HT1080 (cell line): ENCODE data around the gene DOCK4. TPM values are rescaled to one million over a fixed set of nuclear protein-coding genes. Genes with fewer than 3 reads are reported as not detected.

Source experiments
- DNase-seq: peaks from one replicate; pipeline ENCODE4 v3.0.0-alpha.2; 2015; ENCODE audit warnings: low read depth
- total RNA-seq: library from RNA; depleted of rRNA; stranded (reverse); fragments of >200 nt; shearing (Covaris generic); gene quantifications from 2 replicates; pipeline ENCODE4 v1.2.3, GENCODE V29; 2014

The DOCK4 gene
- total RNA-seq, 1 experiment from 2014 or later = 46.6 TPM

DNA sequence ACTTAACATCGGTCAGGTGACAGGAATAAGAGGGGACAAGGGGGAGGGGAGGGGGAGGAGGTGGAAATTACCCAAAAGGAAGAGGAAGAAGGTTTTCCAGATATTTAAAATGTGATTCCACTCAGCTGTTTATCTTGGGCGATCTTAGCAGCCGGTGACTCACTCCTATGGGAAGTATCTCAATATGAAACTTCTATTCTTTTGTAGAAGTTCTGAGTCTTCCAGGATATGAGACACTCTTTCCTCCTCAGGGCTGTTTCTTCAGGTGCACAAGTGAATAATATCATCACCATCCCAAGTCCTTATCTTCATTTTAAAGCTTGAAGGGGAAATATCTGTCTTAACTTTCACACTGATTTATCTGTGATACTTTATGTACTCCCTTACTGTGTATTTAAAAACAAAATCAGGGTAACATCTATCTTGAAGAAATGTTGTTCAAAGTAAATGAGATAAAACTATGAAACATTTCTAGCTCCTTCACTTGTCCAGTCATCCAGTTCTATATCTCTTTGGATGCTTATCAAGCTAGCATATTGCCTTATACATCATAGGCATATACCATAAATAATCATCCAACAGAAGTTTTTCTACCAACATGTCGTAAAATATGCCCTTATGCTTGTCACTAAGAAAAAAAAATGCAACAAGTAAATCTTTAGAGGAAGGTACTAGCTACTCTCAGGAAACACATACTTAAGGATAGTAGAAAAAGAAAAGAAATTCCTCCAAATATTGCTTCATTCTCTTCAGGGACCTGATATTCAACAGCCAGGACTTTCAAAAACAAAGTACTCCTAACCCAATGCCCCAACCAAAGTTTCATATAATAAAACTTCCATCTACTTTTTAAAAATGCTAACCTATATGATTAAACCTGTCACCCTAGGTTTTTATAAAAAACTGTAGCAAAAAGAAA is 13.7 kb downstream of the DOCK4 start:
- peak; percentile 92 for DNase-seq

DNA sequence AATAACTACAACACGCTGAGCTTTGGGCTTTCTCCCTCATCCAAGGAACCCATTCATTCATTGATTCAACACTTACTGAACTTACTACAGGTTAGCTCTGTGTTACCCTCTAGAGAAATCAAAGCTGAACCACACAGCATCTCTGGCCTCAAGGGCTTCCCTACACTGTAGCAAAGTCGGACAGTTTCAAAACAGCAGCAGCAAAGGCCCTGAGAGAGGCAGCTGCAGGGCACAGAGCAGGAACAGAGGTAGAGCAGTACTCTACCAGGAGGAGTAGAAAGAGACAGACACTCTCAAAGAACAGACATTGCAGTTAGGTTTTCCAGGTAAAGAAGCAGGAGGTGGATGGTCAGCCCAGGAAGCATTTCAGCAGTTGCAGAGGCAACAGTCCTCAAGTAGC is 16.1 kb downstream of the DOCK4 start:
- DNase-seq = no peak

GRCh38 chr7:112189691-112190090 is 16.5 kb downstream of the DOCK4 start:
- no peak for DNase-seq

GRCh38 chr7:112188257-112188656 is 17.9 kb downstream of the DOCK4 start:
- DNase-seq = no peak

DNA sequence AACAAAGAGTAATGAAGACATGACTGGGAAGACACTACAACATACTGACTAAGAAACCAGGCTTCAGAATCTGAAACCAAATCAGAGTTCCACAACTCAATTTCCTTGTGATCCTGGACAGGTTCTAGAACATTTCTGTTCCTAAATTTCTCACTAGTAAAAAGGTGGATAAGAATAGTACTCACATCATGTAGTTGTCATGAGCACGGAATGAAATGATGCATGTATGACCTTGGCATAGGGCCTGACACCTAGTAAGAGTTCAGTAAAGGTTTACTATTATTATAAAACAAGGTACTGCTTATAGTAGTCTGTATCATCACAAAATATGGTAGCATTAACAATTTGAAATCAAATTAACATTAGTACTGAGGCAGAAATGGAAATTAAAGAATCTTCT is 19.9 kb downstream of the DOCK4 start:
- DNase-seq = no peak

DNA sequence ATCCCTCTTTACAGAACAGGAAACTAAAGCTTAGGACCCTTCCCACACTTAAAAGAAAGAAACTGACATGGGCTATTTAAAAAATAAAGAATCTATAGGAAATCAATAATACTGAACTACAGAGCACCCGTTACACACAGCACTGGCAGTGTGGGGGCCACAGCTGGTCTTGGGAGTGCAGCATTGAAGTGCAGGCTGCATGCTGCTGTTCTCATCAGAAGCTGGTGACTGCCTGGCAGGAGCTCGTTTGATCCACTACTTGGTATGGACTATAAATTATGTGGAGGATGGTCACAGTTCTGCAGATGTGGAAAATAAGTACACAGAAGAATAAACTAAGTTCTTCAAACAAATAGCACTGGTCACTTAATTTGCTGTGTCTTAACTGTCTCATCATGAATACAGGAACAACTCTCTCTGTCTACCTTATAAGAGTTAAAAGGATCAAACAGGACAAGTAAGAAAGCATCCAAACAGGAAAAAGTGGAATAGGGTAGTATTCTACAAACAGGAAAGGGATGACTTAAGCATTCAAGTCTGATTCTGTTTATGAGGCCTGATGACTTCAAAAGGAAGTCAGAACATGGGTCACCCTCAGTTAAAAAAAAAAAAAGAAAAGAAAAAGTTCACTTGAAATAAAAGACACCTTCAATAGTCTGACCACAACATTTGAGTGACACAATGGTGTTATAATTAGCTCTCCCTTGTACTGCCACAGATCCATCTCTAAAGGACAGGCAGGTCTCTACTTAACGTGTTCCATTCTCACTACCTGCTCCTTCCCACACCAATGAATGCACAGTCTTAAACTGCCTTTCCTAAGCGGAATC is 21.0 kb downstream of the DOCK4 start:
- peak; percentile 62 for DNase-seq

GRCh38 chr7:112184455-112184854 is 21.7 kb downstream of the DOCK4 start:
- DNase-seq = no peak

- DNase-seq = no peak
These were observed 22.9 kb downstream of the DOCK4 start for GRCh38 chr7:112183266-112183665.

- no peak for DNase-seq
These were observed 23.4 kb downstream of the DOCK4 start for GRCh38 chr7:112182749-112183148.

- no peak for DNase-seq
These were observed 26.0 kb downstream of the DOCK4 start for GRCh38 chr7:112180223-112180622.

GRCh38 chr7:112176693-112177415 is 29.3 kb downstream of the DOCK4 start:
- DNase-seq = no peak

- DNase-seq = no peak
These were observed 30.0 kb downstream of the DOCK4 start for GRCh38 chr7:112176241-112176640.

- DNase-seq = no peak
These were observed 32.0 kb downstream of the DOCK4 start for GRCh38 chr7:112174192-112174591.

DNA sequence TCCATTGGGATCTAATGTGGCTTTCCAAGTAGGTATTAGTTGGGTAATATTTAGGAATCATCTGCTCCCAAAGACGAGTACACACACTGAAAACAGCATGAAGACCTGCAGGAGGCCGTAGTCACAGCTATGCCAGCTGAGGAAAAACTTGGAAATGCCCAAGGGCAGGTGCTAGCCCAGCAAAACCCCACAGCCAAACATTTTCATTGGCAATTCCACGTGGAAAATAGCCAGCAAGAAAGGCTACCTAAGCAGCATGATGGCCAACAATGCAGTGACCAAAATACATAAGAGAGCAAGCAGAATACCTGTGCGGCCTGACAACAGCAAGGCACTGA is 32.7 kb downstream of the DOCK4 start:
- DNase-seq = no peak

DNA sequence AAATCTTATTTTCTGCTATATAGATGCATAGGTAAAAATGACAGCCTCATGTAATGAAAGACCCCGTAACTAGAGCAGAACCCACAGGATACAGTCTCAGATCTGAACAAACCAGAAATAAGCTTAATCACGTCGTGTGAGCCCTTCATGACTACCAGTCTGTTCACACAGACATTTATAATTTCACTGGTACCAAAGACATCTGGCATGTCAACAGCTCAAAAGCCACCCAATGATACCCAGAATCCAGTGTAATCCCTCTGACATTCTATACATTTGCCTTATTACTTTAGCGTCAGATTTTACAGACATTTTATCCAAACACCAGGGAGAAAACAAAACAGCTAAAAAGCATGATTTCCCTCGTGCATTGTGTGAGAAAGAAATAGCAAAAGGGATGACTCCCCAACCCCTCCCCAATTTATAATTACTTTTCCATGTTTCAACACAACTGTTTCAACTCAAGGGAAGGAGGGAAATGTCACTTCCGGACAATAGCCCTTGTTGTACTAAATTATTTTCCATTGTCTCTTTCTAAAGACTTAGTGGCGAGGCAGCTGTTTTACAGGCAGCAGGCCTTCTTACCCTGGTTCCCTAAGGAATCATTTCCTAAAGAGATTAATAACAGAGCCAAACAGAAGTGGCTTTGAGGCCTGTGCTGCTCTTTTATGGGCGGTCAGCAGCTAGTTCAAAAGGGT is 33.2 kb downstream of the DOCK4 start:
- no peak for DNase-seq

- no peak for DNase-seq
These were observed 34.5 kb downstream of the DOCK4 start for GRCh38 chr7:112171673-112172072.

GRCh38 chr7:112168915-112169314 is 37.3 kb downstream of the DOCK4 start:
- no peak for DNase-seq

DNA sequence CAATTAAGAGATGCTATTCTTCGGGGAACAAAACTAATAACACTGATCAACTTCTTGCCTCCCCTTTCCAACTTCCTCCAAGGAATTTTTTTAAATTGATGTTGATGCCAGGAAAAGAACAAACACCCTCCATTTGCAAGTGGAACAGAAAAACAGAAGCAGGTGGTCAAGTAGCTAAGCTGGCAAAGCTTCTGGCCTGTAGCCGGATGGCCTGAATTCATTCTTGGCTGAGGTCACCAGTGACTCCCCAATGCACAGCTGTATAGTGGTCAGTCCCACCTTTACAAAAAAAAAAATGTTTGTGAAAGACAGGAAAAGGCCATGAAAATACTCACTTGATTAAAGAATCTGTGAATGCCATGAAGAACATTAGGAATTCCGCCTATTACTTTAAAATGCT is 39.1 kb downstream of the DOCK4 start:
- DNase-seq = no peak

- DNase-seq = no peak
These were observed 43.3 kb downstream of the DOCK4 start for GRCh38 chr7:112162784-112163506.

DNA sequence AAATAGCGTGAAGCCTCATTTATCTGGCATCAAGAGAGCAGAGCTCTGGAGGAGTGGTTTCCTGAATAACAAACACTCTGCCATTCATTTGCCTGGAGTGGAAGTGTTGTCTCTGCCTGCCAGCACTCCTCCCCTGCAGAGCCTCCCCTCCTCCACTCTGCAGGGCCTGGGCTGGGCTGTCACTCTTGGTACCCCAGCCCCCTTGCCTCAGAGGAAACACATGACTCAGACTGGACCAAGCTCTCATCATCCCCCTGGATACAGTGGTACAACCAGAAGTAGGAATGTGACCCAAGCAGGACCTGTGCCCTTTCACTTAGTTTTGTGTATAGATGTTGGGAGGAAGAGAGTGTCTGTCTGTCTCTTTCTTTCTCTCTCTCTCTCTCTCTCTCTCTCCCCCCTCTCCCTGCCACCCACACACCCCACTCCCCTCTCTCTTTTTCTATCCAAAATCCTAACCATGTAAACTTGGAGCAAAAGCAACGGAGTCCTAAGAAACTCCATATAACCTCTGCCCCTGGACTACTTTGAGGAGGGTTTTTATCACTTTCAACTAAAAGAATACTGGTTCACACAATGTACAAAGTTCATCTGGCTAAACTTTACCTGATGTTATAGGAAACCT is 43.9 kb downstream of the DOCK4 start:
- DNase-seq = peak; percentile 97
